HG02938 (cell line): ENCODE results near the gene METAP1D.
A peak's percentile ranks its signal among the peaks of the same experiment; 100 is the strongest.

ENCODE experiments used
- ATAC-seq: cut with Tn5 transposase; IDR thresholded peaks from one replicate; pipeline ENCODE4 v1.9.1; 2021; ENCODE audit warnings: mild to moderate bottlenecking, moderate library complexity; ENCODE audit not compliant: unreplicated experiment

METAP1D gene

GRCh38 chr2:172079416-172079815 is 79.7 kb downstream of the METAP1D start:
- ATAC-seq, result no peak

GRCh38 chr2:172079838-172080640 is 80.3 kb downstream of the METAP1D start:
- no peak for ATAC-seq

GRCh38 chr2:172080641-172081220 is 81.0 kb downstream of the METAP1D start:
- ATAC-seq, result no peak

- no peak for ATAC-seq
These were observed 81.7 kb downstream of the METAP1D start for GRCh38 chr2:172081221-172082022.

- no peak for ATAC-seq
These were observed 82.6 kb downstream of the METAP1D start for GRCh38 chr2:172082105-172082943.

GRCh38 chr2:172082944-172083627 is 83.3 kb downstream of the METAP1D start:
- ATAC-seq, result no peak

- no peak for ATAC-seq
These were observed 84.1 kb downstream of the METAP1D start for GRCh38 chr2:172083628-172084394.

- no peak for ATAC-seq
These were observed 84.6 kb downstream of the METAP1D start for GRCh38 chr2:172084395-172084644.

GRCh38 chr2:172084645-172085459 is 85.1 kb downstream of the METAP1D start:
- peak; percentile 80 for ATAC-seq

GRCh38 chr2:172085460-172086159 is 85.9 kb downstream of the METAP1D start, which contains the start of gene DLX1:
Gene DLX1, plus strand, starts transcription at chr2:172085507. Its CDS starts 171 bp downstream, at chr2:172085678.
- ATAC-seq, result no peak

- no peak for ATAC-seq
These were observed 86.8 kb downstream of the METAP1D start for GRCh38 chr2:172086241-172087206.

GRCh38 chr2:172087207-172087779 is 87.5 kb downstream of the METAP1D start:
- ATAC-seq, result no peak

GRCh38 chr2:172087780-172088244 is 88.1 kb downstream of the METAP1D start:
- ATAC-seq, result no peak

GRCh38 chr2:172088245-172089004 is 88.7 kb downstream of the METAP1D start:
- no peak for ATAC-seq

GRCh38 chr2:172089005-172089504 is 89.3 kb downstream of the METAP1D start:
- ATAC-seq, result no peak

- no peak for ATAC-seq
These were observed 89.9 kb downstream of the METAP1D start for GRCh38 chr2:172089633-172090032.
